ENCODE results near the gene ADGRD1. TPM values are rescaled to one million over a fixed set of nuclear protein-coding genes. Genes with fewer than 3 reads are reported as not detected.

The ADGRD1 gene
- total and polyA plus RNA-seq, 4 donors = 9.9 to 15.4 (median 12.7) TPM

- Histone ChIP-seq H3K4me3 (ENCODE audit: low read depth, low read length) (no peak overlapping the region), H3K27ac (ENCODE audit: low read depth, low read length) (no peak overlapping the region), H3K27me3 (ENCODE audit: control insufficient read depth, insufficient read depth, low read length) (no peaks in the 10 kb centered on the region), H3K9me3 (ENCODE audit: control insufficient read depth, insufficient read depth, low read length) (peaks cover 2% of the 10 kb centered on the region), H3K4me1 (ENCODE audit: control insufficient read depth, insufficient read depth, low read length) (peaks cover 25% of the 10 kb centered on the region), H3K36me3 (ENCODE audit: control insufficient read depth, insufficient read depth, low read length) (no peaks in the 10 kb centered on the region)
- DNase-seq (ENCODE audit: low read depth in 4 of 6, low spot score in 6 of 6) = no peak
- WGBS (ENCODE audit: insufficient coverage) = 93% methylated on average over 15 of the region's 15 CpGs
These were observed 33.5 kb upstream of the ADGRD1 start for GRCh38 chr12:130920119-130920703.

GRCh38 chr12:130920723-130921381 is 32.9 kb upstream of the ADGRD1 start:
- 79% methylated on average over 3 of the region's 8 CpGs for WGBS (ENCODE audit: insufficient coverage)
- Histone ChIP-seq H3K4me1 (ENCODE audit: control insufficient read depth, insufficient read depth, low read length) (peaks cover 26% of the 10 kb centered on the region), H3K9me3 (ENCODE audit: control insufficient read depth, insufficient read depth, low read length) (peaks cover 2% of the 10 kb centered on the region), H3K4me3 (ENCODE audit: low read depth, low read length) (no peak overlapping the region), H3K36me3 (ENCODE audit: control insufficient read depth, insufficient read depth, low read length) (no peaks in the 10 kb centered on the region), H3K27ac (ENCODE audit: low read depth, low read length) (no peak overlapping the region), H3K27me3 (ENCODE audit: control insufficient read depth, insufficient read depth, low read length) (no peaks in the 10 kb centered on the region)
- no peak for DNase-seq (ENCODE audit: low read depth in 4 of 6, low spot score in 6 of 6)

GRCh38 chr12:130922511-130922953 is 31.2 kb upstream of the ADGRD1 start:
- no peak overlapping the region for H3K4me3 ChIP-seq (ENCODE audit: low read depth, low read length)
- peaks cover 2% of the 10 kb centered on the region for H3K9me3 ChIP-seq (ENCODE audit: control insufficient read depth, insufficient read depth, low read length)
- peak in 2 of 6 donors; percentile 47 to 52 for DNase-seq (ENCODE audit: low read depth in 4 of 6, low spot score in 6 of 6)
- no peaks in the 10 kb centered on the region for H3K27me3 ChIP-seq (ENCODE audit: control insufficient read depth, insufficient read depth, low read length)
- 20% methylated on average over 1 of the region's 4 CpGs for WGBS (ENCODE audit: insufficient coverage)
- no peaks in the 10 kb centered on the region for H3K36me3 ChIP-seq (ENCODE audit: control insufficient read depth, insufficient read depth, low read length)
- H3K27ac ChIP-seq (ENCODE audit: low read depth, low read length) = peak overlapping the region; percentile 57
- H3K4me1 ChIP-seq (ENCODE audit: control insufficient read depth, insufficient read depth, low read length) = peaks cover 16% of the 10 kb centered on the region

- Histone ChIP-seq H3K4me3 (ENCODE audit: low read depth, low read length) (no peak overlapping the region), H3K9me3 (ENCODE audit: control insufficient read depth, insufficient read depth, low read length) (peaks cover 2% of the 10 kb centered on the region), H3K27ac (ENCODE audit: low read depth, low read length) (peak overlapping the region; percentile 53), H3K27me3 (ENCODE audit: control insufficient read depth, insufficient read depth, low read length) (no peaks in the 10 kb centered on the region), H3K4me1 (ENCODE audit: control insufficient read depth, insufficient read depth, low read length) (peaks cover 10% of the 10 kb centered on the region), H3K36me3 (ENCODE audit: control insufficient read depth, insufficient read depth, low read length) (no peaks in the 10 kb centered on the region)
- 86% methylated on average over 18 of the region's 23 CpGs for WGBS (ENCODE audit: insufficient coverage)
- no peak for DNase-seq (ENCODE audit: low read depth in 4 of 6, low spot score in 6 of 6)
These were observed 28.6 kb upstream of the ADGRD1 start for GRCh38 chr12:130924966-130925665.

GRCh38 chr12:130925666-130926015 is 28.1 kb upstream of the ADGRD1 start:
- WGBS (ENCODE audit: insufficient coverage) = 33% methylated on average over 1 of the region's 7 CpGs
- Histone ChIP-seq H3K9me3 (ENCODE audit: control insufficient read depth, insufficient read depth, low read length) (peaks cover 2% of the 10 kb centered on the region), H3K4me3 (ENCODE audit: low read depth, low read length) (no peak overlapping the region), H3K27me3 (ENCODE audit: control insufficient read depth, insufficient read depth, low read length) (no peaks in the 10 kb centered on the region), H3K36me3 (ENCODE audit: control insufficient read depth, insufficient read depth, low read length) (no peaks in the 10 kb centered on the region), H3K4me1 (ENCODE audit: control insufficient read depth, insufficient read depth, low read length) (peaks cover 10% of the 10 kb centered on the region), H3K27ac (ENCODE audit: low read depth, low read length) (peak overlapping the region; percentile 53)
- peak in 2 of 6 donors; percentile 31 to 54 for DNase-seq (ENCODE audit: low read depth in 4 of 6, low spot score in 6 of 6)

GRCh38 chr12:130929363-130929762 is 24.3 kb upstream of the ADGRD1 start:
- DNase-seq (ENCODE audit: low read depth in 4 of 6, low spot score in 6 of 6) = no peak
- no peak overlapping the region for H3K4me3 ChIP-seq (ENCODE audit: low read depth, low read length)
- peaks cover 2% of the 10 kb centered on the region for H3K36me3 ChIP-seq (ENCODE audit: control insufficient read depth, insufficient read depth, low read length)
- no peaks in the 10 kb centered on the region for H3K27me3 ChIP-seq (ENCODE audit: control insufficient read depth, insufficient read depth, low read length)
- H3K9me3 ChIP-seq (ENCODE audit: control insufficient read depth, insufficient read depth, low read length) = no peaks in the 10 kb centered on the region
- no peak overlapping the region for H3K27ac ChIP-seq (ENCODE audit: low read depth, low read length)
- WGBS (ENCODE audit: insufficient coverage) = no CpG with 5 or more reads among the region's 8 CpGs
- H3K4me1 ChIP-seq (ENCODE audit: control insufficient read depth, insufficient read depth, low read length) = peaks cover 21% of the 10 kb centered on the region

GRCh38 chr12:130932061-130932930 is 21.4 kb upstream of the ADGRD1 start:
- H3K27ac ChIP-seq (ENCODE audit: low read depth, low read length) = no peak overlapping the region
- WGBS (ENCODE audit: insufficient coverage) = 66% methylated on average over 5 of the region's 10 CpGs
- H3K9me3 ChIP-seq (ENCODE audit: control insufficient read depth, insufficient read depth, low read length) = no peaks in the 10 kb centered on the region
- peak in 1 of 6 donors; percentile 43 for DNase-seq (ENCODE audit: low read depth in 4 of 6, low spot score in 6 of 6)
- peaks cover 2% of the 10 kb centered on the region for H3K36me3 ChIP-seq (ENCODE audit: control insufficient read depth, insufficient read depth, low read length)
- no peak overlapping the region for H3K4me3 ChIP-seq (ENCODE audit: low read depth, low read length)
- H3K4me1 ChIP-seq (ENCODE audit: control insufficient read depth, insufficient read depth, low read length) = peaks cover 14% of the 10 kb centered on the region
- H3K27me3 ChIP-seq (ENCODE audit: control insufficient read depth, insufficient read depth, low read length) = no peaks in the 10 kb centered on the region

GRCh38 chr12:130933269-130933995 is 20.3 kb upstream of the ADGRD1 start:
- H3K9me3 ChIP-seq (ENCODE audit: control insufficient read depth, insufficient read depth, low read length) = no peaks in the 10 kb centered on the region
- H3K27me3 ChIP-seq (ENCODE audit: control insufficient read depth, insufficient read depth, low read length) = no peaks in the 10 kb centered on the region
- peaks cover 14% of the 10 kb centered on the region for H3K4me1 ChIP-seq (ENCODE audit: control insufficient read depth, insufficient read depth, low read length)
- no peak overlapping the region for H3K27ac ChIP-seq (ENCODE audit: low read depth, low read length)
- no peak overlapping the region for H3K4me3 ChIP-seq (ENCODE audit: low read depth, low read length)
- no peak for DNase-seq (ENCODE audit: low read depth in 4 of 6, low spot score in 6 of 6)
- peaks cover 2% of the 10 kb centered on the region for H3K36me3 ChIP-seq (ENCODE audit: control insufficient read depth, insufficient read depth, low read length)
- 76% methylated on average over 36 of the region's 38 CpGs for WGBS (ENCODE audit: insufficient coverage)

- 93% methylated on average over 2 of the region's 2 CpGs for WGBS (ENCODE audit: insufficient coverage)
- Histone ChIP-seq H3K27ac (ENCODE audit: low read depth, low read length) (no peak overlapping the region), H3K4me1 (ENCODE audit: control insufficient read depth, insufficient read depth, low read length) (peaks cover 14% of the 10 kb centered on the region), H3K27me3 (ENCODE audit: control insufficient read depth, insufficient read depth, low read length) (no peaks in the 10 kb centered on the region), H3K4me3 (ENCODE audit: low read depth, low read length) (no peak overlapping the region), H3K9me3 (ENCODE audit: control insufficient read depth, insufficient read depth, low read length) (no peaks in the 10 kb centered on the region), H3K36me3 (ENCODE audit: control insufficient read depth, insufficient read depth, low read length) (peaks cover 2% of the 10 kb centered on the region)
- DNase-seq (ENCODE audit: low read depth in 4 of 6, low spot score in 6 of 6) = no peak
These were observed 19.0 kb upstream of the ADGRD1 start for GRCh38 chr12:130934753-130935152.
